Neural progenitor cell (in vitro differentiated cells): Measurements from ENCODE around the gene HSD17B1.

ENCODE experiments used
- CTCF ChIP-seq: fragments of 200-600 bp; sonication (generic); IDR thresholded peaks from 2 replicates; pipeline ENCODE4 v1.5.1; 2017; ENCODE audit warnings: antibody characterized with exemption, mild to moderate bottlenecking
- EZH2 ChIP-seq: fragments of 200-600 bp; sonication (generic); IDR thresholded peaks from 2 replicates; pipeline ENCODE4 v1.6.1; 2017; ENCODE audit warnings: antibody characterized with exemption, mild to moderate bottlenecking, moderate library complexity
- EZH2phosphoT487 ChIP-seq: fragments of 200-600 bp; sonication (generic); IDR thresholded peaks from 2 replicates; pipeline ENCODE4 v1.6.1; 2017; ENCODE audit warnings: antibody characterized with exemption

GRCh38 chr17:42517516-42517915 is 35.2 kb upstream of the HSD17B1 start:
- TF ChIP-seq EZH2phosphoT487 = no peak
- peak; percentile 95 for TF ChIP-seq CTCF
- TF ChIP-seq EZH2 = no peak
